GM23338 (cell line): Measurements from ENCODE around the gene DPF3. TPM values are rescaled to one million over a fixed set of nuclear protein-coding genes. Genes with fewer than 3 reads are reported as not detected.

Experiments
- CREB1 ChIP-seq: fragments of 250-450 bp; sonication (Bioruptor Pico); IDR thresholded peaks from 2 replicates; pipeline ENCODE4 v1.5.0; 2020; ENCODE audit warnings: low read depth, mild to moderate bottlenecking, moderate library complexity
- EZH2 ChIP-seq: fragments of 200-600 bp; sonication (generic); IDR thresholded peaks from one replicate; pipeline ENCODE4 v1.8.0; 2017; ENCODE audit warnings: antibody characterized with exemption, mild to moderate bottlenecking, low read depth; ENCODE audit not compliant: unreplicated experiment
- EZH2phosphoT487 ChIP-seq: fragments of 200-600 bp; sonication (generic); IDR thresholded peaks from one replicate; pipeline ENCODE4 v1.8.1; 2018; ENCODE audit warnings: antibody characterized with exemption; ENCODE audit not compliant: unreplicated experiment
- JUNB ChIP-seq: IDR thresholded peaks from one replicate; pipeline ENCODE4 v1.6.1; 2016; ENCODE audit warnings: antibody characterized with exemption; ENCODE audit not compliant: unreplicated experiment
- NANOG ChIP-seq: IDR thresholded peaks from 2 replicates; pipeline ENCODE4 v1.6.1; 2016; ENCODE audit warnings: antibody characterized with exemption, borderline replicate concordance
- POLR2AphosphoS5 ChIP-seq: IDR thresholded peaks from 2 replicates; pipeline ENCODE4 v1.6.1; 2016; ENCODE audit warnings: antibody characterized with exemption, low read depth
- STAT1 ChIP-seq: IDR thresholded peaks from one replicate; pipeline ENCODE4 v1.6.1; 2016; ENCODE audit warnings: antibody characterized with exemption; ENCODE audit not compliant: unreplicated experiment
- ZNF114 ChIP-seq: fragments of 250-450 bp; sonication (Bioruptor Pico); IDR thresholded peaks from 2 replicates; pipeline ENCODE4 v1.5.0; 2020; ENCODE audit warnings: mild to moderate bottlenecking, moderate library complexity
- ZNF331 ChIP-seq: fragments of 250-450 bp; sonication (Bioruptor Pico); IDR thresholded peaks from 2 replicates; pipeline ENCODE4 v1.5.0; 2020; ENCODE audit warnings: low read depth, mild to moderate bottlenecking, moderate library complexity
- polyA plus RNA-seq: library from polyadenylated mRNA; unstranded; fragments of >200 nt; fragmentation: Nextera tagmentation; extraction: Ambion mirVana; gene quantifications from 2 replicates; pipeline ENCODE4 v1.2.1, GENCODE V29; 2016
- total RNA-seq: library from RNA; depleted of rRNA; stranded (reverse); fragments of >200 nt; shearing (Covaris generic); gene quantifications from 2 replicates; pipeline ENCODE4 v1.2.3, GENCODE V29; 2014
- TF ChIP-seq, protein P1 (sequence below): fragments of 250-450 bp; sonication (Bioruptor Pico); IDR thresholded peaks from 2 replicates; pipeline ENCODE4 v1.5.0; 2020; ENCODE audit warnings: mild to moderate bottlenecking, moderate library complexity
- TF ChIP-seq, protein P2 (sequence below): IDR thresholded peaks from 2 replicates; pipeline ENCODE4 v1.6.1; 2016; ENCODE audit warnings: antibody characterized with exemption
- TF ChIP-seq, protein P3 (sequence below): IDR thresholded peaks from one replicate; pipeline ENCODE4 v1.6.1; 2018; ENCODE audit warnings: antibody characterized with exemption; ENCODE audit not compliant: unreplicated experiment

The DPF3 gene
- total and polyA plus RNA-seq, 2 experiments from 2014 or later: 0.18 to 1.0 TPM

DNA sequence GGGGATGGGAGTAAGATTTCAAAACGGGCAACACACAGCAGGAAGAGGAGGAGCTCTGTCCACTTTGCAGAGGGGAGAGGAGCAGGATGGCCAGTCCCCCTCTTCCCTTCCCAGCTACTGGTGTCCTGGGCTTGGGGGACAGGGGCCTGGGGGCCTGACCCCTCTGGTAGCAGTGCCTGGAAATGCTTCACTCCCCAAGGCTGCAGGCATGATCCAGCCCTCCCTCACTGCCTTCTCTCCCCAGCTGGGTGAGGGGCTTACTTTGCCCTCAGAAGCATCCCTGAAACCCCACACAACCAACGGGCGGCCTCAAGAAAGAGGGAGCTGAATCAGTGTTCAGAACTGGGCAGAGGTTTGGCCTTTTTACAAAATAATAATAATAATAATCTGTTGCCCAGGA lies 279.5 kb downstream of the DPF3 start (continued):
- TF ChIP-seq, protein P1, sequence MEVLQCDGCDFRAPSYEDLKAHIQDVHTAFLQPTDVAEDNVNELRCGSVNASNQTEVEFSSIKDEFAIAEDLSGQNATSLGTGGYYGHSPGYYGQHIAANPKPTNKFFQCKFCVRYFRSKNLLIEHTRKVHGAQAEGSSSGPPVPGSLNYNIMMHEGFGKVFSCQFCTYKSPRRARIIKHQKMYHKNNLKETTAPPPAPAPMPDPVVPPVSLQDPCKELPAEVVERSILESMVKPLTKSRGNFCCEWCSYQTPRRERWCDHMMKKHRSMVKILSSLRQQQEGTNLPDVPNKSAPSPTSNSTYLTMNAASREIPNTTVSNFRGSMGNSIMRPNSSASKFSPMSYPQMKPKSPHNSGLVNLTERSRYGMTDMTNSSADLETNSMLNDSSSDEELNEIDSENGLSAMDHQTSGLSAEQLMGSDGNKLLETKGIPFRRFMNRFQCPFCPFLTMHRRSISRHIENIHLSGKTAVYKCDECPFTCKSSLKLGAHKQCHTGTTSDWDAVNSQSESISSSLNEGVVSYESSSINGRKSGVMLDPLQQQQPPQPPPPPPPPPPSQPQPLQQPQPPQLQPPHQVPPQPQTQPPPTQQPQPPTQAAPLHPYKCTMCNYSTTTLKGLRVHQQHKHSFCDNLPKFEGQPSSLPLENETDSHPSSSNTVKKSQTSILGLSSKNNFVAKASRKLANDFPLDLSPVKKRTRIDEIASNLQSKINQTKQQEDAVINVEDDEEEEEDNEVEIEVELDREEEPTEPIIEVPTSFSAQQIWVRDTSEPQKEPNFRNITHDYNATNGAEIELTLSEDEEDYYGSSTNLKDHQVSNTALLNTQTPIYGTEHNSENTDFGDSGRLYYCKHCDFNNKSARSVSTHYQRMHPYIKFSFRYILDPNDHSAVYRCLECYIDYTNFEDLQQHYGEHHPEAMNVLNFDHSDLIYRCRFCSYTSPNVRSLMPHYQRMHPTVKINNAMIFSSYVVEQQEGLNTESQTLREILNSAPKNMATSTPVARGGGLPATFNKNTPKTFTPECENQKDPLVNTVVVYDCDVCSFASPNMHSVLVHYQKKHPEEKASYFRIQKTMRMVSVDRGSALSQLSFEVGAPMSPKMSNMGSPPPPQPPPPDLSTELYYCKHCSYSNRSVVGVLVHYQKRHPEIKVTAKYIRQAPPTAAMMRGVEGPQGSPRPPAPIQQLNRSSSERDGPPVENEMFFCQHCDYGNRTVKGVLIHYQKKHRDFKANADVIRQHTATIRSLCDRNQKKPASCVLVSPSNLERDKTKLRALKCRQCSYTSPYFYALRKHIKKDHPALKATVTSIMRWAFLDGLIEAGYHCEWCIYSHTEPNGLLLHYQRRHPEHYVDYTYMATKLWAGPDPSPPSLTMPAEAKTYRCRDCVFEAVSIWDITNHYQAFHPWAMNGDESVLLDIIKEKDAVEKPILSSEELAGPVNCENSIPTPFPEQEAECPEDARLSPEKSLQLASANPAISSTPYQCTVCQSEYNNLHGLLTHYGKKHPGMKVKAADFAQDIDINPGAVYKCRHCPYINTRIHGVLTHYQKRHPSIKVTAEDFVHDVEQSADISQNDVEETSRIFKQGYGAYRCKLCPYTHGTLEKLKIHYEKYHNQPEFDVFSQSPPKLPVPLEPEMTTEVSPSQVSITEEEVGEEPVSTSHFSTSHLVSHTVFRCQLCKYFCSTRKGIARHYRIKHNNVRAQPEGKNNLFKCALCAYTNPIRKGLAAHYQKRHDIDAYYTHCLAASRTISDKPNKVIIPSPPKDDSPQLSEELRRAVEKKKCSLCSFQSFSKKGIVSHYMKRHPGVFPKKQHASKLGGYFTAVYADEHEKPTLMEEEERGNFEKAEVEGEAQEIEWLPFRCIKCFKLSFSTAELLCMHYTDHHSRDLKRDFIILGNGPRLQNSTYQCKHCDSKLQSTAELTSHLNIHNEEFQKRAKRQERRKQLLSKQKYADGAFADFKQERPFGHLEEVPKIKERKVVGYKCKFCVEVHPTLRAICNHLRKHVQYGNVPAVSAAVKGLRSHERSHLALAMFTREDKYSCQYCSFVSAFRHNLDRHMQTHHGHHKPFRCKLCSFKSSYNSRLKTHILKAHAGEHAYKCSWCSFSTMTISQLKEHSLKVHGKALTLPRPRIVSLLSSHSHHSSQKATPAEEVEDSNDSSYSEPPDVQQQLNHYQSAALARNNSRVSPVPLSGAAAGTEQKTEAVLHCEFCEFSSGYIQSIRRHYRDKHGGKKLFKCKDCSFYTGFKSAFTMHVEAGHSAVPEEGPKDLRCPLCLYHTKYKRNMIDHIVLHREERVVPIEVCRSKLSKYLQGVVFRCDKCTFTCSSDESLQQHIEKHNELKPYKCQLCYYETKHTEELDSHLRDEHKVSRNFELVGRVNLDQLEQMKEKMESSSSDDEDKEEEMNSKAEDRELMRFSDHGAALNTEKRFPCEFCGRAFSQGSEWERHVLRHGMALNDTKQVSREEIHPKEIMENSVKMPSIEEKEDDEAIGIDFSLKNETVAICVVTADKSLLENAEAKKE: no peak
- TF ChIP-seq ZNF331: no peak
- no peak for TF ChIP-seq EZH2phosphoT487
- no peak for TF ChIP-seq NANOG
- TF ChIP-seq ZNF114: no peak
- TF ChIP-seq, protein P2, sequence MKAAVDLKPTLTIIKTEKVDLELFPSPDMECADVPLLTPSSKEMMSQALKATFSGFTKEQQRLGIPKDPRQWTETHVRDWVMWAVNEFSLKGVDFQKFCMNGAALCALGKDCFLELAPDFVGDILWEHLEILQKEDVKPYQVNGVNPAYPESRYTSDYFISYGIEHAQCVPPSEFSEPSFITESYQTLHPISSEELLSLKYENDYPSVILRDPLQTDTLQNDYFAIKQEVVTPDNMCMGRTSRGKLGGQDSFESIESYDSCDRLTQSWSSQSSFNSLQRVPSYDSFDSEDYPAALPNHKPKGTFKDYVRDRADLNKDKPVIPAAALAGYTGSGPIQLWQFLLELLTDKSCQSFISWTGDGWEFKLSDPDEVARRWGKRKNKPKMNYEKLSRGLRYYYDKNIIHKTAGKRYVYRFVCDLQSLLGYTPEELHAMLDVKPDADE: no peak
- no peak for TF ChIP-seq EZH2
- TF ChIP-seq, protein P3, sequence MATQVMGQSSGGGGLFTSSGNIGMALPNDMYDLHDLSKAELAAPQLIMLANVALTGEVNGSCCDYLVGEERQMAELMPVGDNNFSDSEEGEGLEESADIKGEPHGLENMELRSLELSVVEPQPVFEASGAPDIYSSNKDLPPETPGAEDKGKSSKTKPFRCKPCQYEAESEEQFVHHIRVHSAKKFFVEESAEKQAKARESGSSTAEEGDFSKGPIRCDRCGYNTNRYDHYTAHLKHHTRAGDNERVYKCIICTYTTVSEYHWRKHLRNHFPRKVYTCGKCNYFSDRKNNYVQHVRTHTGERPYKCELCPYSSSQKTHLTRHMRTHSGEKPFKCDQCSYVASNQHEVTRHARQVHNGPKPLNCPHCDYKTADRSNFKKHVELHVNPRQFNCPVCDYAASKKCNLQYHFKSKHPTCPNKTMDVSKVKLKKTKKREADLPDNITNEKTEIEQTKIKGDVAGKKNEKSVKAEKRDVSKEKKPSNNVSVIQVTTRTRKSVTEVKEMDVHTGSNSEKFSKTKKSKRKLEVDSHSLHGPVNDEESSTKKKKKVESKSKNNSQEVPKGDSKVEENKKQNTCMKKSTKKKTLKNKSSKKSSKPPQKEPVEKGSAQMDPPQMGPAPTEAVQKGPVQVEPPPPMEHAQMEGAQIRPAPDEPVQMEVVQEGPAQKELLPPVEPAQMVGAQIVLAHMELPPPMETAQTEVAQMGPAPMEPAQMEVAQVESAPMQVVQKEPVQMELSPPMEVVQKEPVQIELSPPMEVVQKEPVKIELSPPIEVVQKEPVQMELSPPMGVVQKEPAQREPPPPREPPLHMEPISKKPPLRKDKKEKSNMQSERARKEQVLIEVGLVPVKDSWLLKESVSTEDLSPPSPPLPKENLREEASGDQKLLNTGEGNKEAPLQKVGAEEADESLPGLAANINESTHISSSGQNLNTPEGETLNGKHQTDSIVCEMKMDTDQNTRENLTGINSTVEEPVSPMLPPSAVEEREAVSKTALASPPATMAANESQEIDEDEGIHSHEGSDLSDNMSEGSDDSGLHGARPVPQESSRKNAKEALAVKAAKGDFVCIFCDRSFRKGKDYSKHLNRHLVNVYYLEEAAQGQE: no peak
- TF ChIP-seq POLR2AphosphoS5: no peak
- TF ChIP-seq JUNB: no peak
- no peak for TF ChIP-seq CREB1 (CRISPR knock-in tag)
- no peak for TF ChIP-seq STAT1
